ENCODE results near the gene OPHN1.

Gene OPHN1

DNA sequence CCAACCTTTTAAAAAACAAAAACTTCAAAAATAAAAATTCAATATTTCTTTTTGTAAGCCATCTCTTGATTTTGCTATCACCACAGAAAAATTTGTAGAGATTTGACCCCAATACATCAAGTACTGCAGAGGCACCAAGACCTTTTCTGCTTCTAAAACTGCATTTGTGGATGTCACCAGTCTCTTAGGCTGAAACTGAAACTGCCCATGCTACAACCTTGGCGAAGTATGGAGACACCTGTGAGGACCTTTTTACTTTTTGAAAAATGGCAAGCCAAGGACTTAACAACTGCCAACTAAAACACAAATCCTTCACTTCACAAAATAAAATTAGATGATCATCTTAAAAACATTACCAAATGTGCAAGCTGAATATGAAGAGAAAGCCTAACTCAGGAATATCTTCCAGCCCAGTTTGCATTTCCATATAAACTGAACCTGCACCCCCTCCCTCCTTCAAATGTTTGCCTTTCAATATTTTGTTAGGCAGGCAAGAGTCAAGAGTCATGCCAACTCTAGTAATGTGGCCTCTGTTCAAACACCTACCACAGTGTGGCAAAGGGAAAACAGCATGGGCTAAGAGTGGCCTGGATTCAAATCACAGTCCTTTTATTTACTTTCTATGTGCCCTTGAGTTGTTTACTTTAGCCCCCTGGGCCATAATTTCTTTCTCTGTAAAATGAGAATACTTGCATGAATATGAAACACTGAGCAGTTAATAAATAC is 389.4 kb downstream of the OPHN1 start:
- Mint-ChIP-seq H3K36me3 (ENCODE audit: low read depth) (no peaks in the 10 kb centered on the region), H3K9me3 (no peaks in the 10 kb centered on the region), H3K27me3 (no peaks in the 10 kb centered on the region), H3K27ac (no peak overlapping the region), H3K4me3 (no peak overlapping the region), H3K4me1 (no peaks in the 10 kb centered on the region)
- ATAC-seq (no peak), DNase-seq (no peak)

- Mint-ChIP-seq H3K36me3 (ENCODE audit: low read depth) (no peaks in the 10 kb centered on the region), H3K27ac (no peak overlapping the region), H3K27me3 (no peaks in the 10 kb centered on the region), H3K4me3 (no peak overlapping the region), H3K4me1 (no peaks in the 10 kb centered on the region), H3K9me3 (no peaks in the 10 kb centered on the region)
- no peak for DNase-seq
- no peak for ATAC-seq
Observed at GRCh38 chrX:68041110-68041509, 392.2 kb downstream of the OPHN1 start.

- H3K4me3 Mint-ChIP-seq: no peak overlapping the region
- H3K27ac Mint-ChIP-seq: no peak overlapping the region
- H3K27me3 Mint-ChIP-seq: no peaks in the 10 kb centered on the region
- H3K9me3 Mint-ChIP-seq: peaks cover 6% of the 10 kb centered on the region
- DNase-seq: no peak
- H3K36me3 Mint-ChIP-seq (ENCODE audit: low read depth): no peaks in the 10 kb centered on the region
- no peaks in the 10 kb centered on the region for H3K4me1 Mint-ChIP-seq
- no peak for ATAC-seq
Observed at GRCh38 chrX:68018248-68019203, 414.8 kb downstream of the OPHN1 start.

DNA sequence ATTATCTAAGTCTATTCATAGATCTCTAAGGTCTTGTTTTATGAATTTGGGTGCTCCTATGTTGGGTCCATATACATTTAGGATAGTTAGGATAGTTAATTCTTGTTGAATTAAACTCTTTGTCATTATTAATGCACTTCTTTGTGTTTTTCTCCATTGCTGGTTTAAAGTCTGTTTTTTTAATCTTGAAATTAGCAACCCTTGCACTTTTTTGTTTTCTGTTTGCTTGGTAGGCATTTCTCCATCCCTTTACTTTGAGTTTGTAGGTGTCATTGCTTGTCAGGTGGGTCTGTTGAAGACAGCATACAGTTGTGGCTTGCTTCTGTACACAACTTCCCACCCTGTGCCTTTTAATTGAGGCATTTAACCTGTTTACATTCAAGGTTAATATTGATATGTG is 434.8 kb downstream of the OPHN1 start:
- DNase-seq (no peak), ATAC-seq (no peak)
- Mint-ChIP-seq H3K27ac (no peak overlapping the region), H3K27me3 (no peaks in the 10 kb centered on the region), H3K4me1 (no peaks in the 10 kb centered on the region), H3K36me3 (ENCODE audit: low read depth) (peaks cover 3% of the 10 kb centered on the region), H3K4me3 (no peak overlapping the region), H3K9me3 (peaks cover 6% of the 10 kb centered on the region)
